ENCODE data around the gene SLC24A3.

- TF ChIP-seq CTCF (IDR thresholded peaks at IDR 0.05; ENCODE audit: low read depth, low read length) (no peak), EZH2phosphoT487 (IDR thresholded peaks at IDR 0.05; ENCODE audit: low read depth) (no peak)
These were observed 53.4 kb downstream of the SLC24A3 start for GRCh38 chr20:19265646-19266374.
